NB4 (cell line): ENCODE data around the gene MTR.

Experiments
- DNase-seq: peaks from one replicate; pipeline ENCODE4 v3.0.0; 2010; ENCODE audit warnings: low read depth
- H3K4me3 ChIP-seq: one replicate; pipeline ENCODE4 v1.5.1; 2011; ENCODE audit warnings: mild to moderate bottlenecking, low read depth, low read length, moderate library complexity
- MYC ChIP-seq: IDR thresholded peaks from 2 replicates; pipeline ENCODE4 v1.6.1; 2011; ENCODE audit warnings: low read depth, low read length
- POLR2A ChIP-seq: IDR thresholded peaks from 2 replicates; pipeline ENCODE4 v1.6.1; 2011; ENCODE audit warnings: mild to moderate bottlenecking; ENCODE audit not compliant: insufficient read length; ENCODE audit errors: extremely low read depth
- TF ChIP-seq, protein P1 (sequence below): IDR thresholded peaks from 2 replicates; pipeline ENCODE4 v1.6.1; 2011; ENCODE audit warnings: low read depth, low read length
- TF ChIP-seq, protein P2 (sequence below): IDR thresholded peaks from one replicate; pipeline ENCODE4 v1.5.1; 2012; ENCODE audit warnings: low read depth, low read length

The MTR gene

DNA sequence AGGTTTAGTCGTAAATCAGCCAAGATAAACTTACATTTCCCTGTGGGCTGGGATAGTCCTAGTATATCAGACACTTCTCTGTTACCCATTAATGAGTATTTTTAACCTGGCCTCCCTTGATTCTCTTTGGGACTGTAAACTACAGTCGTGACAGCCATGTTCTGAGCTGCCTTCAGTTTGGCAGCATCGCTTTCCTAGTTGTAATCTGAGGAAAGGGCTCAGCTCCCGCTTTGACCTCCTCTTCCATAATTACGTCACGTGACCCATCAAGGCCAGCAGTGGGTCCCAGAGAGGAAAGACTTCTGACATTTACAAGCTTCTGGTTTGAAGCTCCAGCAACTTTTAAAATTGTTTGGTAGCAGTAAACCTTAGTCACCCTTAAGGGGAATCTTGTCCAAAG lies 34.6 kb upstream of the MTR start:
- no peak for TF ChIP-seq POLR2A
- TF ChIP-seq, protein P1, sequence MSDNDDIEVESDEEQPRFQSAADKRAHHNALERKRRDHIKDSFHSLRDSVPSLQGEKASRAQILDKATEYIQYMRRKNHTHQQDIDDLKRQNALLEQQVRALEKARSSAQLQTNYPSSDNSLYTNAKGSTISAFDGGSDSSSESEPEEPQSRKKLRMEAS = no peak
- TF ChIP-seq, protein P2, sequence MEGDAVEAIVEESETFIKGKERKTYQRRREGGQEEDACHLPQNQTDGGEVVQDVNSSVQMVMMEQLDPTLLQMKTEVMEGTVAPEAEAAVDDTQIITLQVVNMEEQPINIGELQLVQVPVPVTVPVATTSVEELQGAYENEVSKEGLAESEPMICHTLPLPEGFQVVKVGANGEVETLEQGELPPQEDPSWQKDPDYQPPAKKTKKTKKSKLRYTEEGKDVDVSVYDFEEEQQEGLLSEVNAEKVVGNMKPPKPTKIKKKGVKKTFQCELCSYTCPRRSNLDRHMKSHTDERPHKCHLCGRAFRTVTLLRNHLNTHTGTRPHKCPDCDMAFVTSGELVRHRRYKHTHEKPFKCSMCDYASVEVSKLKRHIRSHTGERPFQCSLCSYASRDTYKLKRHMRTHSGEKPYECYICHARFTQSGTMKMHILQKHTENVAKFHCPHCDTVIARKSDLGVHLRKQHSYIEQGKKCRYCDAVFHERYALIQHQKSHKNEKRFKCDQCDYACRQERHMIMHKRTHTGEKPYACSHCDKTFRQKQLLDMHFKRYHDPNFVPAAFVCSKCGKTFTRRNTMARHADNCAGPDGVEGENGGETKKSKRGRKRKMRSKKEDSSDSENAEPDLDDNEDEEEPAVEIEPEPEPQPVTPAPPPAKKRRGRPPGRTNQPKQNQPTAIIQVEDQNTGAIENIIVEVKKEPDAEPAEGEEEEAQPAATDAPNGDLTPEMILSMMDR = no peak
- TF ChIP-seq MYC = no peak
- H3K4me3 ChIP-seq = no peak overlapping the region
- no peak for DNase-seq

DNA sequence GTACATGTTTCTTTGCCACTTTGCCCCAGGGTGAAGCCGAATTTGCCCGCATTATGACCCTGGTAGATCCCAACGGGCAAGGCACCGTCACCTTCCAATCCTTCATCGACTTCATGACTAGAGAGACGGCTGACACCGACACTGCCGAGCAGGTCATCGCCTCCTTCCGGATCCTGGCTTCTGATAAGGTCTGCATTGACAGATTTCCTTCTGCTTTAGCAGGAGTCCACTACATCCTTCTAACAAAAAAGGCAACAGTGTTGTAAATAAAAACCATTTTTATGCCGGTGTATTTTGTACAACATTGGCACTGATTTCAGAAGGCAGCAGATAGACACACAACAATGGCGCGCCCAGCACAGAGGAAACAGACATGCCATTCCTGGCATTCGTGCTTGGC lies 34.1 kb upstream of the MTR start:
- H3K4me3 ChIP-seq = no peak overlapping the region
- DNase-seq = no peak
- no peak for TF ChIP-seq MYC
- TF ChIP-seq, protein P1 = no peak
- TF ChIP-seq, protein P2 = no peak
- TF ChIP-seq POLR2A = no peak

DNA sequence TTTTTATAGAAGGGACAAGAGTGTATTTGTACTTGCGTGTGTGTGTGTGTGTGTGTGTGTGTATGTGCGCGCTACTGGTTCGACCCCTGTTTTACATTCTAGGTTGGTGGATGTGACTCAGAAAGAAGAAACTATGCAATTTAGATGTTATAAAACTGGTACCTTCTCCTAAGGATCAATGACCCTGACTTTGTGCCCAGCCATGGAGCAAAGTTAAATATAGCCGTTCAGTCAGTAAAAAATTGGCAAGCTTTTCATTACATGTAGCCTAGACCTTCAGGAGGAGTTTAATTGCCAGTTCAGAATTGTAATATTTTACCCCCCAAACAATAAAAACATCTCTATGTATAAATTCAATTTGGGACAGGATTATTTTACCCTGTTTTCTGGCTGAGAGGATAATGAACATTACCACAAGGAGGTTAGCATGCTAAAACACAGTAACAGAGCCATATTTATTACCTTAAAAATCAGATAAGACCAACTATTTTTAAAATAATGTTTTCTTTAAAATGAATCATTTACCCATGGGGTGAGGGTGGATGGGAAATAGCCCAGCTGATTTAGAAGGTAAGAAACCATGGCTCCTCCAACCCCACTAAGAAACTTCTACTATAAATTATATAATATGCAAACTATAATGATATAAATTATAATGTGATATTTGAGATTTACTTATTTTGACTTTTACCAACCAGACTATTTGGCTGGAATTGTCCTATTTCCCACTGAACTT lies 33.5 kb upstream of the MTR start:
- no peak overlapping the region for H3K4me3 ChIP-seq
- no peak for TF ChIP-seq POLR2A
- no peak for TF ChIP-seq MYC
- TF ChIP-seq, protein P1 = no peak
- TF ChIP-seq, protein P2 = no peak
- no peak for DNase-seq

DNA sequence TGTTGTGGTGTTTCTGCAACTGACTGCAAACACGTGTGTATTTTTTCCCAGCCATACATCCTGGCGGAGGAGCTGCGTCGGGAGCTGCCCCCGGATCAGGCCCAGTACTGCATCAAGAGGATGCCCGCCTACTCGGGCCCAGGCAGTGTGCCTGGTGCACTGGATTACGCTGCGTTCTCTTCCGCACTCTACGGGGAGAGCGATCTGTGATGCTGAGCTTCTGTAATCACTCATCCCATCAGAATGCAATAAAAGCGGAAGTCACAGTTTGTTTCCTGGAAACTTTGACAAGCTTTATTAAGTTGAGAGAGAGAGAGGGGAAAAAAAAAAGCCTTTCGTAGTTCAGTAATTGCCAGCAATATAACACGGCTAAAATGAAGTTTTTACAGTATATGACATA lies 32.7 kb upstream of the MTR start:
- no peak overlapping the region for H3K4me3 ChIP-seq
- TF ChIP-seq POLR2A = no peak
- no peak for TF ChIP-seq MYC
- TF ChIP-seq, protein P1 = no peak
- TF ChIP-seq, protein P2 = no peak
- DNase-seq = no peak

DNA sequence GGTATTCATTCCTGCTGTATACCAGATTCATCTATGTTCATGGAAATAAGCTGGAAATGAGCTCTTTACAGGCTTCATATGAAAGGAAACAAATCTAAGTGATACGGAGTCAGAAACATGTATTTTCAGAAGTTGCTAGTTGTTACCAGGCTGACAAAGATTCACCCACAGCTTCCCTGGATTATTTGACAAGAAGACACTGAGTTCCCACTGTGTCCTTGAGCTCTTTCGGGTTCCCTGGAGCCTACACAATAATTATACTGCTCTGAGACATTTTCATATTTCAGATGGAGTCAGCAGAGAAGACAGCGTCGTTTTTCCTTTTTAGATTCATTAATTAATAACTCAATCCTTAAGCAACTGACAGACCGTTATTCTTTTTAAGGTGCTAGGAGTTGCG lies 29.3 kb upstream of the MTR start:
- no peak for DNase-seq
- H3K4me3 ChIP-seq = no peak overlapping the region
- TF ChIP-seq MYC (no peak), POLR2A (no peak)
- TF ChIP-seq, protein P2 = no peak
- TF ChIP-seq, protein P1 = no peak
